Stimulated activated CD8-positive, alpha-beta memory T cell treated with anti-CD3 and anti-CD28 coated beads, Interleukin-15, amount 100 ng/mL, for 1 hour (primary cell): ENCODE results near the gene RNASEH2A.
A peak's percentile ranks its signal among the peaks of the same experiment; 100 is the strongest.
"Not testable (repeated sequence)": the region's sequence is repeated elsewhere in the genome, so short reads cannot be mapped to it uniquely, and the experiment has no call there.

ENCODE experiments used
- DNase-seq: peaks from one replicate; pipeline ENCODE4 v3.0.0-alpha.2; 2020; ENCODE audit warnings: low read depth

The RNASEH2A gene

DNA sequence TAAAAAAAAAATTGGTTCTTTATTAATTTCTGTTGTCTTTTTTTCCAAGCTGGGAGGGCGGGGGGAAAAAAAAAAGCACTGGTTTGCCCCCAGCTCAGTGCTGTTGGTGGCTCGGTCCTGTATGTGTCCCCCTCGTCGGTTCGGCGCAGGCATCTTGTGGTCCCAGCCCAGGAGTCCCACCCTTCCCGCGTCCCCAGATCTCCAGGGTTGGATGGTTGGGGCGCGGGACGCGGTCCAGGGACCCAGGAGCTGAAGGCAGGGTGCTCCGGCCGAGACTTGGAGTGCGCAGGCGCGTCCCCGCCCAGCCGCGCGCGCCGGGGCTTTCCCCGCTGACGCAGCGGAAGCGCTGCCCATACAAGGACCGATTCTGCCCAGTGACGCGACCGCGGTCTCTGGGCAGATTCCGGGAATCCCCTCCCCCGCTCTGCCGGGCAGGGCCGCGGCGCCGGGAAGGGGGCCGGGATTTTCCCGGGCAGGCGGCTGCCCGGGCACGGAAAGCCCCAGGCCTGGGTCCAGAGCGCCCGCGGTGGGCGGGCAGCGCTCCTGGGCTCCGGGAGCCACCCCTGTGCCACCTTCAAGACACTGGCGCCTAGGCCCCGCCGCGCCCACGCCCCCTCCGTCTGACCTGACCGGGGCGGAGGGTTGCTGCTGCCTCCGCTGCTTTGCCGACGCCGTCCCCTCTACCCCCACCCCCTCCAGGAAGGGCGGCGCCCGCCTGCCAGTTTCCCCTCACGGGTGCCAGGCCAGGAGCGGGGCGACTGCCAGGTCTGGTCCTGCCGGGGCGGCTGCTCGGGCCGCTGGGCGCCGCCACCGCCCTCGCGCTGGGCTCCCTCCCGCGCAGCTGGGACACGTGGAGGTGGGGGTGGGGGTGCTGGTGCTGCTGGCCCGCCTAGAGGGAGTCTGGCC is 12.8 kb upstream of the RNASEH2A start:
- DNase-seq, result peak; percentile 82

DNA sequence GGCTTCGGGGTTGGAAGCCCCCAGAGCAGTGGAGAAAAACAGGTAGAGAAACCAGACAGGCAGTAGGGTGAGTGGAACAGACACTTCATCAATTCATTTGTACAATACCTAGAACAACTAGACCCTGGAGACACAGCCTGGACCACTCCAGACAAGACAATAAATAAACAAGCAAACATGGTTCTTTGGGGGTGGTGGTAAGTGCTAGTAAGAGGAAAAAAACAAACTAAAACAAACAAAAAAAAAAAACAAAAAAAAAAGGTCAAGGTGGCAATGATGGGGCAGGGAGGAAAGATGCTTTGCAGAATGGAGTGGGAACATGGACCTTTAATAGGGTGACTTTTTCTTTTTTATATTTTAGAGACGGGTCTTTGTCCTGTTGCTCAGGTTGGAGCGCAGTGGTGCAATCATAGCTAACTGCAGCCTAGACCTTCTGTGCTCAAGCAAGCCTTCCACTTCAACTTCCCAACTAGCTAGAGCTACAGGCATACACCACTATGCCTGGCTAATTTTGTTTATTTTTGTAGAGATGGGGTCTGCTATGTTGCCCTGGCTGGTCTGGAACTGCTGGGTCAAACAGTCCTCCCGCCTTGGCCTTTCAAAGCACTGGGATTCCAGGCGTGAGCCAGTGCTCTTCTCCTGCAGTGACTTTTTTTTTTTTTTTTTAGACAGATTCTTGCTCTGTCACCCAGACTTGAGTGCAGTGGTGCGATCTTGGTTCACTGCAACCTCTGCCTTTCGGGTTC is 12.0 kb upstream of the RNASEH2A start:
- DNase-seq, result no peak

DNA sequence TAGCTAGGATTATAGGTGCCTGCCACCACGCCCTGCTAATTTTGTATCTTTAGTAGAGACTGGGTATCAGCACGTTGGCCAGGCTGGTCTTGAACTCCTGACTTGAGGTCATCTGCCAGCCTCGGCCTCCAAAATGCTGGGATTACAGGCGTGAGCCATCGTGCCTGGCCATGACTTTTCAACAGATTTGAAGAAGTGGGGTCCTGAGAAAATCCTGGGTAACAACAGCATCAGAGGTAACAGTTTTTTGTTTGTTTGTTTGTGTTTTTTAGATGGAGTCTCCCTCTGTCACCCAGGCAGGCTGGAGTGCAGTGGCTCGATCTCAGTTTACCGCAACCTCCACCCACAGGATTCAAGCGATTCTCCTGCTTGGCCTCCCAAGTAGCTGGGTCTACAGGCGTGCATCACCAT is 11.4 kb upstream of the RNASEH2A start:
- no peak for DNase-seq

DNA sequence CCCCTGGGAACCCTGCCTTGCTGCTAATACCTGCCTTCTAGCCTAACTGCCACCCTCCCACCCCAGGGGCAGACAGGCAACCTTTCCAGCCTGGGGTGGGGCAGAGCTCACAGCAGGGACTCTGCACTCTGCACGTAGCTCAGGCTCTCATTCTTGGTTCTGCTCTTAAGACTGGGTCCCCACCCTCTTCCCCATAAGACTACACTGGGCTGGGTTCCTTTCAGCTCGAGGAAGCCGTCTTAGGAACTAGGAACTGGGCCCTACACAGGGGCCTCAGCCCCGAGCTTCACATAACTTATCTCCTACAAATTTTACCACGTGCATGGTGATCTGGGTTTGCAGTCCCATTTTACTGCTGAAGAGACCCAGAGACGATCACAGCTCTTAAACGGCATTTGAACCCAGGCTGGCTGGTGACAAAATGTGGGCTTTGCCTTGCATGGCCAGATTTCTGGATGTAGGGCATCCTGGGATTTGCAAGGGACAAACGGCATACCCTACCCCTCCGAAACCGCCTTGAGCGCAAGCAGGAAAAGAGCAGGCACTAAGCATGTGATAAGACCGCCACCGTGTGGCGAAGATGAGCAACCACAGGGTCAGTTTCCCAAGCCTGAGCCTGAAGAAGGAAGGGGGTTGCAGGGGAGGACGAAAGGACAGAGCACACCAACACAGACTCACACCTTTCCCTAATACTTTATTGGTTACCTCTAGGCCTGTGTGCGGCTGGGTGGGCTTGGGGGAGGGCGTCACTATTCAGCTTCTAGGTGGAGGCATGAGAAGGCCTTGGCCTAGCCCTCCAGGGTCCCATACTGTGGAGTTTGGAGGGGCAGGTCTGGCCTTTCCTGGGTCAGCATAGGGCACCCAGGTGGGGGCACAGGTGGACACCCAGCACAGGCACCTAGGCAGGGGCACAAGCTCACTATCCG is 10.0 kb upstream of the RNASEH2A start:
- peak; percentile 63 for DNase-seq

DNA sequence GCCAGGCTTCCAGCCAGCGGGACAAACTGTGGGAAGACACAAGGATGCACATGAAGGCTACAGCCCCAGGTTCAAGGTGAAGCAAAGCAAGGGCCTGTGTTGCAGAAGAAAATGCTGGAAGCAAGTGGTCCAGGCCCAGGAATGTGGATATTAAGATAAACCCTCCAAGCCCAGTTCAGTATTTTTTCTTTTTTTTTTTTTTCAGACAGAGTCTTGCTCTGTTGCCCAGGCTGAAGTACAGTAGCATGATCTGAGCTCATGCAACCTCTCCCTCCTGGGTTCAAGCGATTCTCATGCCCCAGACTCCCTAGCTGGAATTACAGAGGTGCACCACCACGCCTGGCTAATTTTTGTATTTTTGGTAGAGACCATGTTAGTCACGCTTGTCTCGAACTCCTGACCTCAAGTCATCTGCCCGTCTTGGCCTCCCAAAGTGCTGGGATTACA is 9.2 kb upstream of the RNASEH2A start:
- no peak for DNase-seq

DNA sequence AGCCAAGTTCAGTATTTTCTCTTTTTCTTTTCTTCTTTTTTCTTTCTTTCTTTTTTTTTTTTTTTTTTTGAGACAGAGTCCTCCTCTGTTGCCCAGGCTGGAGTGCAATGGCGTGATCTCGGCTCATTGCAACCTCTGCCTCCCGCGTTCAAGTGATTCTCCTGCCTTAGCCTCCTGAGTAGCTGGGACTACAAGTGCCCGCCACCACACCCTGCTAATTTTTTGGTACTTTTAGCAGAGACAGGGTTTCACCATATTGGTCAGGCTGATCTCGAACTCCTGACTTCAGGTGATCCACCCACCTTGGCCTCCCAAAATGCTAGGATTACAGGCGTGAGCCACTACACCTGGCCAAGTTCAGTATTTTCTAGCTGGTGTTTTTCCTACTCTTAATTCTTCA is 8.8 kb upstream of the RNASEH2A start:
- not testable (repeated sequence) for DNase-seq

DNA sequence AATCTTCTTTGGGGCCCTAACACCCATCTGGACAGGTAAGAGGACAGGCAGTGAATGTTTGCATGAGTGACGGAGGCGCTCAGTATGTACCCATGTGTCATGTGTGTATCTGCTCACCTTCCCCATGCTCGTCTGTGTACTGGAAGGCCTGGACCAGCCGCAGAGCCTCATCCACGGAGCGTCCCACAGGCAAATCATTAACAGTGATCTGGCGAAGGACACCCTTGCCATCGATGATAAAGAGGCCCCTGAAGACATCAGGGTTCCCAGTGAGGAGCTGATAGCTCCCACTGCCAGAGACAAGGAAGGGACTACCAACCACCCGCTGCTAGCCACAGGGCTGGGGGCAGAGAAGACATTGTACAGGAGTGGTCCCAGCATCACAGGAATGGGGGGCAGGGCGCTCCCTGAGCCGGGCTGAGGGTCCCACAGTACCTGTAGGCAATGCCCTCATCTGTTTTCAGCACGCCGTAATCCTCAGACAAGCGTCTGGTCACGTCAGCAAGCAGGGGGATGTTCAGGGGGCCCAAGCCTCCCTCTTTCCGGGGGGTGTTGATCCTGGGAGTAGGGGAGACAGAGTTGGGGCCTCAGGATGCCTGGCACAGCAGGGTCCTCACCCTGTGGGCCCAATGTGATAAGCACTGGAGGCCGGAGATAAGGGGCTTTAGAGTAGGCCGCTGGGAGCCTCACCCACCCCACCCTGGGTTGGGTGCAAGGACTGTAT is 6.5 kb upstream of the RNASEH2A start:
- no peak for DNase-seq

DNA sequence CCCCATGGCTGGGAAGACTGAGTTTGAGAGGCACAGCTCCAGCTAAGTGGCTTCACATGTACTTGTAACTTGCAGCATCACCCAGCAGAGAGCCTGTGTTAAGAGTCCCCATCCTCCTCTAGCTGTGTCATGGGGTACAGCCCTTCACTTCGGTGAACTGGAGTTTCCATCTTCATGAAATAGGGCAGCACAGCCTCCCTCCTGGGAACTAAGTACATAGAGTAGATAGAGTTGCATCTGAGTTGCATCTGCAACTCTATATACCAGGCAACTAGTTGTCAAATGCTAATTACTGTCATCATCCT is 6.0 kb upstream of the RNASEH2A start:
- no peak for DNase-seq

DNA sequence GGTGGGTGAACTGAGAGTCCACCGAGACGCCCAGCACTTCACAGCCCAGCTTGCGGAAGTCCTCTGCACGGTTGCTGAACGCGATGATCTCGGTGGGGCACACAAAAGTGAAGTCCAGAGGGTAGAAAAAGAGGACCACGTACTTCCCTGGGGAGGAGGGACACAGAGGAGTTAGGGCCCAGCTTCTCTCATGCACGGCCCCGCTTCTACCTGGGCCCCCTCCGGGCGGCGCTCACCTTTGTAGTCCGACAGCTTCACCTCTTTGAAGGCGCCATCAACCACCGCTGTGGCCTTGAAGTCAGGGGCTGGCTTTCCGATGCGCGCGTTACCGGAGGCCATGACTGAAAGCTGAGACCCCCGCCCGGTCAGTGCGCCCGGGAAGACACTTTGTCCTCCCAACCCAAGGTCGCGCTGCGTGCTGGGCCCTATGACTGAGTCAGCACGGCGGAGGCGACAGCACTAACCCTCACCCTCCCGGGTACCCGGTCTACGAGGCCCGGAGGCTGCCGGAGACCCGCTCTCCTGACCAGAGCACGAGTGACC is 5.4 kb upstream of the RNASEH2A start:
- DNase-seq, result no peak

DNA sequence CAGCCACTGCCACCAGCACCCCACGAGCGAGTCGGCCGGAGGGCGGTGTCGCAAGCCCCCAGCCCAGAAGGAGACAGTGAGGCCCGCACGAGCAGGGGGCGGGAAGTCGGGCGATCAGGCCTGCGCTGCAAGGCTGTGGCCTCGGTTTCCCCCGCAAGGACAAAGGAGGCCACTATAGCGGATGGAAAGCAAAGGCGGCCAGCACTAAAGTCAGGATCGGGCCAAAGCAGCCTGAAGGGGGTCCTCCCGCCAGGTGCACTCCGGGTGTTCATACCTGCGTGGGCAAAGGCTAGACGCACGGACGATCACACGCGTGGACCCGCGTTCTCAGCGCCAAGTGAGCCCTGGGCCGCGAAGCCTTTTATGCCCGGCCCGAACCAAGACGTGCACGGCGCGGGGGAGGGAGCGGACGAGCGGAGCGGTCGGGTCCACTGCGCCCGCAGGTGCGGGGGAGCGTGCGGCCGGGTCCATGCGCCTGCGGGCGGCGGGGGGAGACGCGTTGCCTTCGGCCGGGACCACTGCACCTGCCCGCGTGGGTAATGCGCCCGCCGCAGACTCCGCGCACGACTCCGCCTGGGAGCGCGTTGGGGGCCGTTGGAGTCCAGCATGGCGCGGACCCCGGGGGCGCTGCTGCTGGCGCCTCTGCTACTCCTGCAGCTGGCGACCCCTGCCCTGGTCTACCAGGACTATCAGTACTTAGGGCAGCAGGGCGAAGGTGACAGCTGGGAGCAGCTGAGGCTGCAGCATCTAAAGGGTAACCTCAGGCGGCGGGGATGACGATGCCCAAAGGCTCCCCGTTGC is 4.7 kb upstream of the RNASEH2A start, which contains the start of the genes PRDX2 and THSD8:
PRDX2 (minus strand) TSS at position 335 of the 801 bp plus-strand sequence. CDS start 539 bp downstream, outside the sequence.
THSD8 (plus strand) TSS at position 604 of the 801 bp plus-strand sequence; CDS start at position 607, 3 bp downstream.
- no peak for DNase-seq

DNA sequence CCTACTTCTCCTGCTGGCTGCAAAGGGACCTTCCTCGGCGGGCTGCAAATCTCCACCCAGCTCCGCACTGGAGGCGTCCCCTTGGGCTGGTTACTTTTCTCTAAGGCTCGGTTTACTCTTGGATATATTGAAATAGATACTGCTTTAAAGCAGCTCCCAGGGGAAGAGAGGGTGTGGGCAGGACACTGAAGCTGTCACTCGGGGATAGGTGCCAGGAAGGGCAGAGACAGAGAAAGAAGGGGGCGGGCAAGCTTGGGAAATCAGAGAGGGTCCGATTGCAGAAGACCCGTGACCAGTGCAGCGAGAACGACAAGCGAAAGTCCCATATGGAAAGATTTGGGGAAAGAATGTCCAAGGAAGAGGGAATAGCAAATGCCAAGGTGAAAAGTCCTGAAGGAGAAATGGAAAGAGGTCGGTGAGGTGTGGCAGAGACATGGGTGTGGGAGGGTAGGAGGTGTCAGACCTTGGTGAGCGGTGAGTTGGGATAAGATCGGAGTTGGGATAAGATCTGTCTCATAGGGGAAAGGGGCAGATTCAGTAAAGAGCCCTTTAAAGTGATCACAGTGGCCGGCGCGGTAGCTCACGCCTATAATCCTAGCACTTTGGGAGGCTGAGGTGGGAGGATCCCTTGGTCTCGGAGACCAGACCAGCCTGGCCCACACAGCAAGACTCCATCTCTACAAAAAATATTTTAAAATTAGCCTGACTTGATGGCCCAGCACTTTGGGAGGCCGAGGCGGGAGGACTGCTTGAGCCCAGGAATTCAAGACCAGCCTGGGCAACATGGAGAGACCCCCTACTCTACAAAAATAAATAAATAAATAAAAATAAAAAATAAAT is 3.9 kb upstream of the RNASEH2A start:
- no peak for DNase-seq

DNA sequence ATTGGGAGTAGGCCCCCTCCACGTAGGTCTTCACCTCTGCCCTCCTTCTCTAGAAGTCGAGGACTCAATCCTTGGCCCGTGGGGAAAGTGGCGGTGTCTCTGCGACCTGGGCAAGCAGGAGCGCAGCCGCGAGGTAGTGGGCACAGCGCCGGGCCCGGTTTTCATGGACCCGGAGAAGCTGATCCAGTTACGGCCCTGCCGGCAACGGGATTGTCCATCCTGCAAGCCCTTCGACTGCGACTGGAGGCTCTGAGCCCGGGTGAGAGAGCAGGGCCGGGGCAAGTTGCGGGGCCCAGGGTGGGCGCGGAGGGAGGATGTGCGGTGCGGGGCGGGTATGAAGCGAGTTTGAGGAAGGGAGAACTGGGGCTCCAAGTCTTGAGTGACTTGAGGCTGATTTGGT is 2.3 kb upstream of the RNASEH2A start:
- no peak for DNase-seq

DNA sequence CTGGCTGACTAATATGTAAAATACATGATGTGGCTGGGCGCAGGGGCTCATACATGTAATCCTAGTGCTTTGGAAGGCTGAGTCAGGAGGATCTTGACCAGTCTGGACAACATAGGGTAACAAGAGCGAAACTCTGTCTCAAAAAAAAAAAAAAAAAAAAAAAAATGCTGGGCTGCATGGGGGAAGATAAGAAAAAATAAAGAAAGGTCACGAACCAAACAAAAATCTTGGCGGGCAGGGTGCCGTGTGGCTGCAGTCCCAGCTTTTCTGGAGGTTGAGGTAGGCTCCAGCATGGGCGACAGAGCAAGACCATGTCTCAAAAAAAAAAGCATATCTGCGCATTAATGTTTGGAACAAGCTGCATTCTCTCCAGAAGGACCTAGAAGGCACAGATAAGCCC is 8.7 kb downstream of the RNASEH2A start:
- DNase-seq, result no peak

DNA sequence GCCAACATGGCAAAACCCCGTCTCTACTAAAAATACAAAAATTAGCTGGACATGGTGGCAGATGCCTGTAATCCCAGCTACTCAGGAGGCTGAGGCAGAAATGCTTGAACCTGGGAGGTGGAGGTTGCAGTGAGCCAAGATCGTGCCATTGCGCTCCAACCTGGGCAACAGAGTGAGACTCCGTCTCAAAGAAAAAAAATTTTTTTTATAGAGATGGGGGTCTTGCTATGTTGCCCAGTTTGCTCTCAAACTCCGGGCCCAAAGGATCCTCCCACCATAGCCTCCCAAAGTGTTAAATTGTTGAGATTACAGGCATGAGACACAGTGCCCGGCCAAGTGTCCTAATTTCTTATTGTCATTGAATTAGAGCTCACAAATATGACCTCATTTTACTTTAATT is 10.8 kb downstream of the RNASEH2A start:
- DNase-seq, result not testable (repeated sequence)

DNA sequence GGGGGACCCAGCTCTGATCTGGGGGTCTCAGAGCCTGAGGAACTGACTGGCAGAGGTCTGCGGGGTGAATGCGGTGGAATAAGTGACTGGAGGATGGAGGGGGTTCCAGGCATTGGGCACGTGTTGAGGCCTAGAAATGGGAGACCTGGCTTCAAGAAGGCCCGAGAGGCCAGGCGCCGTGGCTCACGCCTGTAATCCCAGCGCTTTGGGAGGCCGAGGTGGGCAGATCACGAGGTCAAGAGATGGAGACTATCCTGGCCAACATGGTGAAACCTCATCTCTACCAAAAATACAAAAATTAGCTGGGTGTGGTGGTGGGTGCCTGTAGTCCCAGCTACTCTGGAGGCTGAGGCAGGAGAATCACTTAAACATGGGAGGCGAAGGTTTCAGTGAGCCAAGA is 11.4 kb downstream of the RNASEH2A start:
- not testable (repeated sequence) for DNase-seq

DNA sequence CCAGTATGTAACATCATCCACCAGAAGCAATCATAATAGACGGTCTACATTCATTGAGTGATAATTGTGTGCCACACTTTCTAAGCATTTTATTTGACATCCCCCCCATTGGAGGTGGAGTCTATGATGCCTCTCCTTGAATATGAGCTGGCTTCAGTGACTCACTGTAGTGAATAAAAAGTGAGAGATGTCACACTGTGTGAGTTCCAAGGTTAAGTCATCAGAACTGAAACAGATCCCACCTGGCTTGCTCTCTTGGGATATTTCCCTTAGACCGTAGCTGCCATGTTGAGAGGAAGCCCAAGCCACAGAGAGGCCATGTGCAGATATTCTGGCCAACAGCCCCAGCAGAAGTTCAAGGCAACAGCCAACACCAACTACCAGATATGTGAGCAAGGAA is 15.4 kb downstream of the RNASEH2A start:
- no peak for DNase-seq

DNA sequence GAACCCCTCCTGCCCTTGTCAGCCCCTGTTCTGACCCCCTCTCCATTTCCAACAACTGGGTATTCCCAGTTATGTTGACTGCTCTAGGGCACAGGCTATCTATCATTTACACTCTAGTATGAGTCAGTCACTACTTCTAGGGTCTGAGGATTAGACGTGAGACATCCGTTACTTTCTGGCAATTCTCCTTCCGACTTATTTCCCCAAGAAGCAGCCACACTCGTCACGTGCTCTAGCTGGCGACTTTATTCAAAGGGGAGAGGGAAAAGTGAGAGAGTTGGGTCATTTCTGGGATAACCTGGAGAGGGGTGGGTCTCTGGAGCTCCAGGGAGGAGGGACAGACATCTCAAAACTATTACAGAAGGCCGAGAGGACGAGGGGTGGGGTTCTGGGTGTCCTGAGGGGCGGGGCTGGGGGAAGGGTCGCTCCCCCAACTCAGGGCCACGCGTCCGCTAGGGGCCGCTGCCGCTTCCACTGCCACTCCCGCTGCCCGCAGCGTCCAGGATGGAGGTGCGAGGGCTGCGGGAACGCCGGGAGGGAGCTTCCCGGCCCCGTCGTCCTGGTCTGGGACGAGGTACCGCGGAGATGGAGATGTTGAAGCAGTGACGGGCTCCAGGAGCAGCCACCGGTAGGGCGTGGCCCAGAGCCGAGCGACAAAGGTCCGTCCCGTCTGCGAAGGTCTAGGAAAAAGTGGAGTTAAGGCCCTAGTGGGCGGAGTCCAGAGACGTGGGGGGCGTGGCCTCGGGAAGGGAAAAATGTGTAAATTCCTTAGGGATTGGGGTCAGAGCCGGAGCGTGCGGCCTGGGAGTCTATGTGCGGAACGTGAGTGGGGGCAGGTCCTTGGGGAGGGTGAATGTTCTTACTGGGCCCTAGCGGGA is 19.1 kb downstream of the RNASEH2A start:
- no peak for DNase-seq

DNA sequence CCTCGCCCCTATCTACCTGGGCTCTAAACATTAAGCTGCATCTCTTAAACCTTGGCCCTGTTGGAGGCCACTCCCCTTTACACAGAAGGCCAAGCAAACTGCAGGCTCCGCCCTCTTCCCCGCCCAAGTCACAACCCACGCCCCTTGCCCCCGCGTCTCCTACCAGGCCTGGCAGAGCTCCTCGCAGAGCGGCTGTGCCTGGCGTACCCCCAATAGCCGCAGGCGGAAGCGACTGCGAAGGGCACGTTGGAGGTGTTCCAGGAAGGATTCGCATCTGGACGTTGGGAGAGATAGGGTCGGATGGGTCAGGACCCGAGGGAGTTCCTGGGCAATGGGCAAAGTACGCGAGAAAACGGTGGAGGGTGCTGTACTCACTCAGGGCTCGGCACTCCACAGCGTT is 22.1 kb downstream of the RNASEH2A start:
- no peak for DNase-seq
